HepG2 (cell line): Measurements from ENCODE around the gene COBL. TPM values are rescaled to one million over a fixed set of nuclear protein-coding genes. Genes with fewer than 3 reads are reported as not detected.

Experiments
- CREB1 ChIP-seq, 2 experiments: fragments of 450-650 bp in 1 of 2; IDR thresholded peaks; 2 replicates each; pipeline ENCODE4 v1.6.1; 2016 to 2017; ENCODE audit warnings: control low read depth in 1 of 2, mild to moderate bottlenecking in 1 of 2, missing compliant biosample characterization in 1 of 2, missing genetic modification characterization in 1 of 2
- FOXC1 ChIP-seq: sonication (generic); formaldehyde crosslinking; IDR thresholded peaks from 2 replicates; pipeline ENCODE4 v1.8.0; 2022; ENCODE audit warnings: mild to moderate bottlenecking, missing genetic modification reagents, borderline replicate concordance
- FOXJ3 ChIP-seq: sonication (generic); formaldehyde crosslinking; IDR thresholded peaks from 2 replicates; pipeline ENCODE4 v1.4.0; 2020; ENCODE audit warnings: missing genetic modification reagents, mild to moderate bottlenecking, borderline replicate concordance
- KLF12 ChIP-seq: sonication (generic); formaldehyde crosslinking; IDR thresholded peaks from 2 replicates; pipeline ENCODE4 v1.4.0; 2020; ENCODE audit warnings: missing genetic modification reagents, borderline replicate concordance
- NFATC3 ChIP-seq: sonication (generic); formaldehyde crosslinking; IDR thresholded peaks from 2 replicates; pipeline ENCODE4 v1.5.1; 2020; ENCODE audit warnings: mild to moderate bottlenecking, missing genetic modification reagents
- NFYB ChIP-seq: sonication (generic); formaldehyde crosslinking; IDR thresholded peaks from 2 replicates; pipeline ENCODE4 v1.4.0; 2020; ENCODE audit warnings: missing genetic modification reagents
- SYNCRIP ChIP-seq: fragments of 200-400 bp; formaldehyde crosslinking; IDR thresholded peaks from 2 replicates; pipeline ENCODE4 v1.6.1; 2018; ENCODE audit warnings: mild to moderate bottlenecking, low read depth, low read length; ENCODE audit not compliant: insufficient read depth
- XBP1 ChIP-seq: sonication (generic); formaldehyde crosslinking; IDR thresholded peaks from 2 replicates; pipeline ENCODE4 v1.5.0; 2020; ENCODE audit warnings: missing genetic modification reagents
- ZKSCAN1 ChIP-seq: fragments of 150-350 bp; IDR thresholded peaks from 2 replicates; pipeline ENCODE4 v1.6.1; 2014; ENCODE audit warnings: low read length
- ZNF101 ChIP-seq: sonication (generic); formaldehyde crosslinking; IDR thresholded peaks from 2 replicates; pipeline ENCODE4 v1.4.0; 2020; ENCODE audit warnings: mild to moderate bottlenecking, low read depth, missing genetic modification reagents, borderline replicate concordance
- ZNF333 ChIP-seq: sonication (generic); formaldehyde crosslinking; IDR thresholded peaks from 2 replicates; pipeline ENCODE4 v1.4.0; 2020; ENCODE audit warnings: mild to moderate bottlenecking, missing genetic modification reagents, borderline replicate concordance
- ZNF549 ChIP-seq: sonication (generic); formaldehyde crosslinking; IDR thresholded peaks from 2 replicates; pipeline ENCODE4 v1.5.0; 2020; ENCODE audit warnings: missing genetic modification reagents
- ZNF550 ChIP-seq: sonication (generic); formaldehyde crosslinking; IDR thresholded peaks from 2 replicates; pipeline ENCODE4 v1.4.0; 2020; ENCODE audit warnings: mild to moderate bottlenecking, missing genetic modification reagents, borderline replicate concordance
- ZNF891 ChIP-seq: sonication (generic); formaldehyde crosslinking; IDR thresholded peaks from 2 replicates; pipeline ENCODE4 v1.5.0; 2020; ENCODE audit warnings: mild to moderate bottlenecking, missing genetic modification reagents
- polyA plus RNA-seq, 8 experiments: library from polyadenylated mRNA; depleted of rRNA in 3 of 8; stranded (reverse) in 7 of 8; unstranded in 1 of 8; fragments of >200 nt; fragmentation: Illumina TruSeq in 4 of 8; extraction: Trizol in 4 of 8; gene quantifications; 2 replicates each; pipeline versions ENCODE4 v1.2.1 to v1.2.3, GENCODE V29; 2011 to 2016; ENCODE audit warnings: low read depth in 4 of 8, missing spikeins in 1 of 8, mixed read lengths in 1 of 8; ENCODE audit not compliant: insufficient read depth in 1 of 8
- total RNA-seq, 5 experiments: library from RNA; depleted of rRNA; stranded (reverse); fragments of >200 nt; fragmentation: Illumina TruSeq; extraction: Trizol; gene quantifications; 2 replicates each; pipeline ENCODE4 v1.2.3, GENCODE V29; 2016; ENCODE audit warnings: low read depth in 1 of 5
- TF ChIP-seq, protein P1 (sequence below): sonication (generic); formaldehyde crosslinking; IDR thresholded peaks from 2 replicates; pipeline ENCODE4 v1.5.0; 2020; ENCODE audit warnings: missing genetic modification reagents, mild to moderate bottlenecking, borderline replicate concordance
- TF ChIP-seq, protein P2 (sequence below): fragments of 450-650 bp; IDR thresholded peaks from 2 replicates; pipeline ENCODE4 v1.6.1; 2017
- TF ChIP-seq, protein P3 (sequence below): sonication (generic); IDR thresholded peaks from 2 replicates; pipeline ENCODE4 v1.6.1; 2016; ENCODE audit warnings: low read depth, borderline replicate concordance
- TF ChIP-seq, protein P4 (sequence below): sonication (generic); formaldehyde crosslinking; IDR thresholded peaks from 2 replicates; pipeline ENCODE4 v1.4.0; 2020; ENCODE audit warnings: missing genetic modification reagents
- TF ChIP-seq, protein P5 (sequence below), 2 experiments: IDR thresholded peaks; 2 replicates each; pipeline ENCODE4 v1.6.1; 2011 to 2012; ENCODE audit warnings: low read length in 2 of 2, borderline replicate concordance in 1 of 2, low read depth in 1 of 2, mild to moderate bottlenecking in 1 of 2, moderate library complexity in 1 of 2

COBL gene
- total and polyA plus RNA-seq, 2 of the 13 experiments (the other 11 are each of a cell fraction or from before 2014, with no cell fraction given): 3.8 to 4.9 TPM

DNA sequence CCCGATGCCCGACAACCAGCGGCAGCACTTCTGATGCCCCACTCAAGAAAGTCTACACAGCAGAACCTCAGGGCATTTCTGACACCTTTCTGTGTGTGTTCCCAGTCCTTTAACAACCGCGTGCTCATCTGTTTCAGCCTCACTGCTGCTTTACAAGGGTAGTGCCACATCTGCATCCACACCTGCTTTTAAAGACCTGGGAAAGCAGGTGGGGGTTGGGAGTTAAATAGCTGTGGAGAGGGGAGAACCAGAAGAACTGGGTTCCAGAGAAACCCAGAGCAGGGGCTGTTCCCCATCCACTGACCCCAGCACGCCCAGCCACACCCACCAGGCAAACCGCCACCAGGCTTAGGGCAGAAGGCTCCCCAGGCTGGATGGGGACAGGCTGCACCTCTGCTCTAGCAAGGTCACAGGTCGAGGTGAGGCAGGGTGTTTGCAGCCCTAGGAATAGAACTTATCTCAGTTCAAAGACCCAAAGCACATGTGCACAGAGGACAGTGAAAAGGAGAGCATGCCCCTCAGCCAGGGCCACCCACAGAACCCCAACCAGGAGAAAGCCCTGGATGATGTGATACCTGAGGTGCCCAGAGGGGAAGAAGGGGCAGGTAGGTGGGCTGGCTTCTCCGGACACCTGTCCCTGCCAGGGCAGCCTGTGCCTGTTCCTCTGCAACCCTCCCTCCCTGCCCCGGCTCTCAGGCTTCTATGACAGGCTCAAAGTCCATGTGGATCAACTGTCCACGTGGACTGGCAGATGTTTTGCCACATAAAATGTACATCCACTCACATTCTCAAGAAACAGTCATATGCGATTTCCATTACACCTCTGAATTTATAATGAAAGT, 51.3 kb downstream of the COBL start (continued):
- TF ChIP-seq XBP1 (CRISPR knock-in tag): no peak
- TF ChIP-seq CREB1 (IDR thresholded peaks at IDR 0.05): no peak
- no peak; the same call in 1 of the 2 replicates for TF ChIP-seq CREB1 (CRISPR knock-in tag; IDR thresholded peaks at IDR 0.05)
- TF ChIP-seq ZNF333 (CRISPR knock-in tag): no peak
- TF ChIP-seq, protein P1, sequence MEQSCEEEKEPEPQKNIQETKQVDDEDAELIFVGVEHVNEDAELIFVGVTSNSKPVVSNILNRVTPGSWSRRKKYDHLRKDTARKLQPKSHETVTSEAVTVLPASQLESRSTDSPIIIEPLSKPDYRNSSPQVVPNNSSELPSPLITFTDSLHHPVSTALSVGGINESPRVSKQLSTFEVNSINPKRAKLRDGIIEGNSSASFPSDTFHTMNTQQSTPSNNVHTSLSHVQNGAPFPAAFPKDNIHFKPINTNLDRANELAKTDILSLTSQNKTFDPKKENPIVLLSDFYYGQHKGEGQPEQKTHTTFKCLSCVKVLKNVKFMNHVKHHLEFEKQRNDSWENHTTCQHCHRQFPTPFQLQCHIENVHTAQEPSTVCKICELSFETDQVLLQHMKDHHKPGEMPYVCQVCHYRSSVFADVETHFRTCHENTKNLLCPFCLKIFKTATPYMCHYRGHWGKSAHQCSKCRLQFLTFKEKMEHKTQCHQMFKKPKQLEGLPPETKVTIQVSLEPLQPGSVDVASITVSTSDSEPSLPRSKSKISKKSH (CRISPR knock-in tag): no peak
- TF ChIP-seq ZNF891 (CRISPR knock-in tag): no peak
- TF ChIP-seq ZNF549 (CRISPR knock-in tag): no peak
- TF ChIP-seq, protein P2, sequence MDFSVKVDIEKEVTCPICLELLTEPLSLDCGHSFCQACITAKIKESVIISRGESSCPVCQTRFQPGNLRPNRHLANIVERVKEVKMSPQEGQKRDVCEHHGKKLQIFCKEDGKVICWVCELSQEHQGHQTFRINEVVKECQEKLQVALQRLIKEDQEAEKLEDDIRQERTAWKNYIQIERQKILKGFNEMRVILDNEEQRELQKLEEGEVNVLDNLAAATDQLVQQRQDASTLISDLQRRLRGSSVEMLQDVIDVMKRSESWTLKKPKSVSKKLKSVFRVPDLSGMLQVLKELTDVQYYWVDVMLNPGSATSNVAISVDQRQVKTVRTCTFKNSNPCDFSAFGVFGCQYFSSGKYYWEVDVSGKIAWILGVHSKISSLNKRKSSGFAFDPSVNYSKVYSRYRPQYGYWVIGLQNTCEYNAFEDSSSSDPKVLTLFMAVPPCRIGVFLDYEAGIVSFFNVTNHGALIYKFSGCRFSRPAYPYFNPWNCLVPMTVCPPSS: no peak
- TF ChIP-seq KLF12 (CRISPR knock-in tag): 0 out of 2 replicates have a peak, but pooled peaks have one; percentile 49
- no peak for TF ChIP-seq SYNCRIP
- no peak for TF ChIP-seq NFYB
- TF ChIP-seq ZNF550 (CRISPR knock-in tag): 0 out of 2 replicates have a peak, but pooled peaks have one; percentile 25
- TF ChIP-seq, protein P3, sequence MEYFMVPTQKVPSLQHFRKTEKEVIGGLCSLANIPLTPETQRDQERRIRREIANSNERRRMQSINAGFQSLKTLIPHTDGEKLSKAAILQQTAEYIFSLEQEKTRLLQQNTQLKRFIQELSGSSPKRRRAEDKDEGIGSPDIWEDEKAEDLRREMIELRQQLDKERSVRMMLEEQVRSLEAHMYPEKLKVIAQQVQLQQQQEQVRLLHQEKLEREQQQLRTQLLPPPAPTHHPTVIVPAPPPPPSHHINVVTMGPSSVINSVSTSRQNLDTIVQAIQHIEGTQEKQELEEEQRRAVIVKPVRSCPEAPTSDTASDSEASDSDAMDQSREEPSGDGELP: peak; percentile 42; the same call in 1 of the 2 replicates
- TF ChIP-seq ZNF101: no peak
- TF ChIP-seq ZKSCAN1: no peak
- no peak; the same call in 1 of the 2 replicates for TF ChIP-seq FOXJ3 (CRISPR knock-in tag)
- no peak for TF ChIP-seq NFATC3 (CRISPR knock-in tag)
- TF ChIP-seq FOXC1: no peak
- TF ChIP-seq, protein P4, sequence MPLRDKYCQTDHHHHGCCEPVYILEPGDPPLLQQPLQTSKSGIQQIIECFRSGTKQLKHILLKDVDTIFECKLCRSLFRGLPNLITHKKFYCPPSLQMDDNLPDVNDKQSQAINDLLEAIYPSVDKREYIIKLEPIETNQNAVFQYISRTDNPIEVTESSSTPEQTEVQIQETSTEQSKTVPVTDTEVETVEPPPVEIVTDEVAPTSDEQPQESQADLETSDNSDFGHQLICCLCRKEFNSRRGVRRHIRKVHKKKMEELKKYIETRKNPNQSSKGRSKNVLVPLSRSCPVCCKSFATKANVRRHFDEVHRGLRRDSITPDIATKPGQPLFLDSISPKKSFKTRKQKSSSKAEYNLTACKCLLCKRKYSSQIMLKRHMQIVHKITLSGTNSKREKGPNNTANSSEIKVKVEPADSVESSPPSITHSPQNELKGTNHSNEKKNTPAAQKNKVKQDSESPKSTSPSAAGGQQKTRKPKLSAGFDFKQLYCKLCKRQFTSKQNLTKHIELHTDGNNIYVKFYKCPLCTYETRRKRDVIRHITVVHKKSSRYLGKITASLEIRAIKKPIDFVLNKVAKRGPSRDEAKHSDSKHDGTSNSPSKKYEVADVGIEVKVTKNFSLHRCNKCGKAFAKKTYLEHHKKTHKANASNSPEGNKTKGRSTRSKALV (CRISPR knock-in tag): no peak
- TF ChIP-seq, protein P5, sequence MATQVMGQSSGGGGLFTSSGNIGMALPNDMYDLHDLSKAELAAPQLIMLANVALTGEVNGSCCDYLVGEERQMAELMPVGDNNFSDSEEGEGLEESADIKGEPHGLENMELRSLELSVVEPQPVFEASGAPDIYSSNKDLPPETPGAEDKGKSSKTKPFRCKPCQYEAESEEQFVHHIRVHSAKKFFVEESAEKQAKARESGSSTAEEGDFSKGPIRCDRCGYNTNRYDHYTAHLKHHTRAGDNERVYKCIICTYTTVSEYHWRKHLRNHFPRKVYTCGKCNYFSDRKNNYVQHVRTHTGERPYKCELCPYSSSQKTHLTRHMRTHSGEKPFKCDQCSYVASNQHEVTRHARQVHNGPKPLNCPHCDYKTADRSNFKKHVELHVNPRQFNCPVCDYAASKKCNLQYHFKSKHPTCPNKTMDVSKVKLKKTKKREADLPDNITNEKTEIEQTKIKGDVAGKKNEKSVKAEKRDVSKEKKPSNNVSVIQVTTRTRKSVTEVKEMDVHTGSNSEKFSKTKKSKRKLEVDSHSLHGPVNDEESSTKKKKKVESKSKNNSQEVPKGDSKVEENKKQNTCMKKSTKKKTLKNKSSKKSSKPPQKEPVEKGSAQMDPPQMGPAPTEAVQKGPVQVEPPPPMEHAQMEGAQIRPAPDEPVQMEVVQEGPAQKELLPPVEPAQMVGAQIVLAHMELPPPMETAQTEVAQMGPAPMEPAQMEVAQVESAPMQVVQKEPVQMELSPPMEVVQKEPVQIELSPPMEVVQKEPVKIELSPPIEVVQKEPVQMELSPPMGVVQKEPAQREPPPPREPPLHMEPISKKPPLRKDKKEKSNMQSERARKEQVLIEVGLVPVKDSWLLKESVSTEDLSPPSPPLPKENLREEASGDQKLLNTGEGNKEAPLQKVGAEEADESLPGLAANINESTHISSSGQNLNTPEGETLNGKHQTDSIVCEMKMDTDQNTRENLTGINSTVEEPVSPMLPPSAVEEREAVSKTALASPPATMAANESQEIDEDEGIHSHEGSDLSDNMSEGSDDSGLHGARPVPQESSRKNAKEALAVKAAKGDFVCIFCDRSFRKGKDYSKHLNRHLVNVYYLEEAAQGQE (IDR thresholded peaks at IDR 0.05; ENCODE audit: borderline replicate concordance in 1 of 2, low read depth in 1 of 2, low read length in 2 of 2): no peak
